Measurements from ENCODE around the gene GCC1.

- peak in 3 of 4 donors; percentile 77 to 90 (median 83) for TF ChIP-seq POLR2A (IDR thresholded peaks at IDR 0.05)
- TF ChIP-seq, protein P1, sequence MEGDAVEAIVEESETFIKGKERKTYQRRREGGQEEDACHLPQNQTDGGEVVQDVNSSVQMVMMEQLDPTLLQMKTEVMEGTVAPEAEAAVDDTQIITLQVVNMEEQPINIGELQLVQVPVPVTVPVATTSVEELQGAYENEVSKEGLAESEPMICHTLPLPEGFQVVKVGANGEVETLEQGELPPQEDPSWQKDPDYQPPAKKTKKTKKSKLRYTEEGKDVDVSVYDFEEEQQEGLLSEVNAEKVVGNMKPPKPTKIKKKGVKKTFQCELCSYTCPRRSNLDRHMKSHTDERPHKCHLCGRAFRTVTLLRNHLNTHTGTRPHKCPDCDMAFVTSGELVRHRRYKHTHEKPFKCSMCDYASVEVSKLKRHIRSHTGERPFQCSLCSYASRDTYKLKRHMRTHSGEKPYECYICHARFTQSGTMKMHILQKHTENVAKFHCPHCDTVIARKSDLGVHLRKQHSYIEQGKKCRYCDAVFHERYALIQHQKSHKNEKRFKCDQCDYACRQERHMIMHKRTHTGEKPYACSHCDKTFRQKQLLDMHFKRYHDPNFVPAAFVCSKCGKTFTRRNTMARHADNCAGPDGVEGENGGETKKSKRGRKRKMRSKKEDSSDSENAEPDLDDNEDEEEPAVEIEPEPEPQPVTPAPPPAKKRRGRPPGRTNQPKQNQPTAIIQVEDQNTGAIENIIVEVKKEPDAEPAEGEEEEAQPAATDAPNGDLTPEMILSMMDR (IDR thresholded peaks at IDR 0.05), result no peak
Measured at GRCh38 chr7:127585044-127585953, at the start of gene GCC1.

All from esophagus squamous epithelium (tissue), 4 donors.